Psoas muscle (tissue), 8 donors: Measurements from ENCODE around the gene DNAH10. TPM values are rescaled to one million over a fixed set of nuclear protein-coding genes. Genes with fewer than 3 reads are reported as not detected.

ENCODE experiments used
- ATAC-seq, 4 donors: fragments of 200-7000 bp; cut with Tn5 transposase; one replicate each; pipeline ENCODE4 v1.9.1; 2020; ENCODE audit warnings: moderate library complexity in 3 of 4, mild to moderate bottlenecking in 2 of 4
- DNase-seq, 2 donors: peaks; one replicate each; pipeline ENCODE4 v3.0.0-alpha.2; 2020
- H3K27ac ChIP-seq: fragments of 200-600 bp; one replicate; pipeline ENCODE4 v1.8.0; 2022
- H3K27me3 ChIP-seq, 3 donors: fragments of 200-600 bp in 1 of 3; one replicate each; pipeline versions ENCODE4 v1.6.1 to v1.8.0; 2013 to 2022; ENCODE audit warnings: low read length in 2 of 3, mild to moderate bottlenecking in 2 of 3, moderate library complexity in 1 of 3; ENCODE audit not compliant: insufficient read depth in 3 of 3
- H3K36me3 ChIP-seq, 2 donors: fragments of 200-600 bp in 1 of 2; one replicate each; pipeline versions ENCODE4 v1.6.1 to v1.8.0; 2013 to 2022; ENCODE audit warnings: low read depth in 1 of 2, mild to moderate bottlenecking in 1 of 2, moderate library complexity in 1 of 2; ENCODE audit not compliant: insufficient read depth in 1 of 2
- H3K4me1 ChIP-seq: fragments of 200-600 bp; one replicate; pipeline ENCODE4 v1.8.0; 2022
- H3K4me3 ChIP-seq: fragments of 200-600 bp; one replicate; pipeline ENCODE4 v1.8.0; 2022; ENCODE audit warnings: mild to moderate bottlenecking
- H3K9me3 ChIP-seq: fragments of 200-600 bp; one replicate; pipeline ENCODE4 v1.8.0; 2022
- CTCF ChIP-seq: fragments of 200-600 bp; IDR thresholded peaks from one replicate; pipeline ENCODE4 v1.8.0; 2022; ENCODE audit warnings: antibody characterized with exemption
- WGBS, 3 donors: extraction: QIAGEN DNeasy Blood & Tissue Kit; methylation state at CpG; one replicate each; pipeline versions ENCODE4 v1.1.6 to v1.1.7; 2013; 5-methylcytosine and 5-hydroxymethylcytosine counted together
- intact Hi-C, 2 donors: fragments of 100-400 bp; cut with DNase I; formaldehyde crosslinking; loops; one replicate each; pipeline versions ENCODE4 v1.11.0 to v1.14.2; 2022
- polyA plus RNA-seq, 3 donors: library from polyadenylated mRNA; stranded (reverse); fragments of 200-250 nt; gene quantifications; one replicate each; pipeline ENCODE4 v1.2.3, GENCODE V29; 2013
- total RNA-seq, 4 donors: library from RNA; stranded (reverse); fragmentation: NEBNext Ultra II Directional in 2 of 4; extraction: Animal tissue kit (Norgen Biotek cat#: 25700) in 2 of 4; gene quantifications; one replicate each; pipeline versions ENCODE4 v1.2.1 to v1.2.4, GENCODE V29; 2021 to 2023
- donor health status: healthy with polysubstance abuse.
- donor health status: DM: no; HTN: no; CAD: no; lungs with moderate emphysema.
- donor health status: Bipolar disorder and iron deficiency.
- donor health status: healthy.
- donor health status: DM: yes; HTN: yes; CAD: no.
- donor health status: DM: no; HTN: no; CAD: no.
- donor health status: DM: no; HTN: no; CAD: no.
- donor health status: DM: yes; HTN: yes; CAD: no.

DNAH10 gene
- total and polyA plus RNA-seq, 7 donors = 0.01 to 0.84 (median 0.24) TPM; not detected in 1

- no peak for TF ChIP-seq CTCF
- Histone ChIP-seq H3K4me3 (no peak overlapping the region), H3K4me1 (no peaks in the 10 kb centered on the region), H3K36me3 (no peaks in the 10 kb centered on the region), H3K27ac (no peak overlapping the region), H3K9me3 (no peaks in the 10 kb centered on the region), H3K27me3 (no peaks in the 10 kb centered on the region)
- WGBS, 3 donors = 90 to 91% (median 91%) methylated on average over 19 of the region's 19 CpGs
- intact Hi-C loops = loop anchor here in 1 of 2 donors (5.0 kb wide), 1 partner anchor 1544 kb away; no protein-coding TSS in a partner anchor
- DNase-seq (no peak), ATAC-seq (no peak)
Observed at GRCh38 chr12:123845881-123846280, 83.8 kb downstream of the DNAH10 start.

GRCh38 chr12:123846340-123846739, 84.2 kb downstream of the DNAH10 start:
- 74 to 87% (median 83%) methylated on average over 5 of the region's 5 CpGs for WGBS, 3 donors
- no peaks in the 10 kb centered on the region for H3K4me1 ChIP-seq
- no peak for TF ChIP-seq CTCF
- no peaks in the 10 kb centered on the region for H3K27me3 ChIP-seq
- no peak for ATAC-seq
- H3K27ac ChIP-seq = no peak overlapping the region
- H3K36me3 ChIP-seq = no peaks in the 10 kb centered on the region
- intact Hi-C loops = loop anchor here in 1 of 2 donors (5.0 kb wide), 1 partner anchor 1544 kb away; no protein-coding TSS in a partner anchor
- no peak for DNase-seq
- no peaks in the 10 kb centered on the region for H3K9me3 ChIP-seq
- no peak overlapping the region for H3K4me3 ChIP-seq

- H3K36me3 ChIP-seq = no peaks in the 10 kb centered on the region
- WGBS, 3 donors = 85 to 97% (median 94%) methylated on average over 2 of the region's 2 CpGs
- ATAC-seq (no peak), DNase-seq (no peak)
- TF ChIP-seq CTCF = no peak
- H3K27me3 ChIP-seq = no peaks in the 10 kb centered on the region
- no peaks in the 10 kb centered on the region for H3K9me3 ChIP-seq
- no peaks in the 10 kb centered on the region for H3K4me1 ChIP-seq
- intact Hi-C loops = loop anchor here in 1 of 2 donors (5.0 kb wide), 1 partner anchor 1545 kb away; no protein-coding TSS in a partner anchor
- H3K27ac ChIP-seq = no peak overlapping the region
- no peak overlapping the region for H3K4me3 ChIP-seq
Observed at GRCh38 chr12:123847019-123847418, 84.9 kb downstream of the DNAH10 start.

- DNase-seq = no peak
- H3K4me3 ChIP-seq = no peak overlapping the region
- no peaks in the 10 kb centered on the region for H3K36me3 ChIP-seq
- no peak for ATAC-seq
- H3K27ac ChIP-seq = no peak overlapping the region
- H3K27me3 ChIP-seq = no peaks in the 10 kb centered on the region
- H3K9me3 ChIP-seq = no peaks in the 10 kb centered on the region
- no peaks in the 10 kb centered on the region for H3K4me1 ChIP-seq
- WGBS, 3 donors = 91 to 96% (median 95%) methylated on average over 8 of the region's 8 CpGs
- TF ChIP-seq CTCF = no peak
- intact Hi-C loops = loop anchor here in 1 of 2 donors (5.0 kb wide), 1 partner anchor 1546 kb away; no protein-coding TSS in a partner anchor
Observed at GRCh38 chr12:123847876-123848275, 85.8 kb downstream of the DNAH10 start.

- intact Hi-C loops = loop anchor here in 1 of 2 donors (5.0 kb wide), 1 partner anchor 1547 kb away; no protein-coding TSS in a partner anchor
- Histone ChIP-seq H3K27me3 (peaks cover 0 to 3% (median 0%) of the 10 kb centered on the region in 3 donors), H3K4me3 (no peak overlapping the region), H3K4me1 (no peaks in the 10 kb centered on the region), H3K27ac (no peak overlapping the region), H3K9me3 (no peaks in the 10 kb centered on the region), H3K36me3 (no peaks in the 10 kb centered on the region)
- DNase-seq (no peak), ATAC-seq (no peak)
- 38 to 57% (median 45%) methylated on average over 3 of the region's 3 CpGs for whole genome bisulfite sequencing, 3 donors
- TF ChIP-seq CTCF = no peak
Observed at GRCh38 chr12:123849517-123849916, 87.4 kb downstream of the DNAH10 start.
